NOMO-1 treated with dmso at 0.1 percent for 144 hours (cell line): ENCODE measurements around the gene ABCA12.
"Not testable (repeated sequence)": the region's sequence is repeated elsewhere in the genome, so short reads cannot be mapped to it uniquely, and the experiment has no call there.

Experiments used
- DNase-seq: peaks from one replicate; lab custom pipeline; 2025; ENCODE audit not compliant: unreplicated experiment; lab: John Stamatoyannopoulos, UW

ABCA12 gene, protein sequence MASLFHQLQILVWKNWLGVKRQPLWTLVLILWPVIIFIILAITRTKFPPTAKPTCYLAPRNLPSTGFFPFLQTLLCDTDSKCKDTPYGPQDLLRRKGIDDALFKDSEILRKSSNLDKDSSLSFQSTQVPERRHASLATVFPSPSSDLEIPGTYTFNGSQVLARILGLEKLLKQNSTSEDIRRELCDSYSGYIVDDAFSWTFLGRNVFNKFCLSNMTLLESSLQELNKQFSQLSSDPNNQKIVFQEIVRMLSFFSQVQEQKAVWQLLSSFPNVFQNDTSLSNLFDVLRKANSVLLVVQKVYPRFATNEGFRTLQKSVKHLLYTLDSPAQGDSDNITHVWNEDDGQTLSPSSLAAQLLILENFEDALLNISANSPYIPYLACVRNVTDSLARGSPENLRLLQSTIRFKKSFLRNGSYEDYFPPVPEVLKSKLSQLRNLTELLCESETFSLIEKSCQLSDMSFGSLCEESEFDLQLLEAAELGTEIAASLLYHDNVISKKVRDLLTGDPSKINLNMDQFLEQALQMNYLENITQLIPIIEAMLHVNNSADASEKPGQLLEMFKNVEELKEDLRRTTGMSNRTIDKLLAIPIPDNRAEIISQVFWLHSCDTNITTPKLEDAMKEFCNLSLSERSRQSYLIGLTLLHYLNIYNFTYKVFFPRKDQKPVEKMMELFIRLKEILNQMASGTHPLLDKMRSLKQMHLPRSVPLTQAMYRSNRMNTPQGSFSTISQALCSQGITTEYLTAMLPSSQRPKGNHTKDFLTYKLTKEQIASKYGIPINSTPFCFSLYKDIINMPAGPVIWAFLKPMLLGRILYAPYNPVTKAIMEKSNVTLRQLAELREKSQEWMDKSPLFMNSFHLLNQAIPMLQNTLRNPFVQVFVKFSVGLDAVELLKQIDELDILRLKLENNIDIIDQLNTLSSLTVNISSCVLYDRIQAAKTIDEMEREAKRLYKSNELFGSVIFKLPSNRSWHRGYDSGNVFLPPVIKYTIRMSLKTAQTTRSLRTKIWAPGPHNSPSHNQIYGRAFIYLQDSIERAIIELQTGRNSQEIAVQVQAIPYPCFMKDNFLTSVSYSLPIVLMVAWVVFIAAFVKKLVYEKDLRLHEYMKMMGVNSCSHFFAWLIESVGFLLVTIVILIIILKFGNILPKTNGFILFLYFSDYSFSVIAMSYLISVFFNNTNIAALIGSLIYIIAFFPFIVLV (N-terminal part only)

DNA sequence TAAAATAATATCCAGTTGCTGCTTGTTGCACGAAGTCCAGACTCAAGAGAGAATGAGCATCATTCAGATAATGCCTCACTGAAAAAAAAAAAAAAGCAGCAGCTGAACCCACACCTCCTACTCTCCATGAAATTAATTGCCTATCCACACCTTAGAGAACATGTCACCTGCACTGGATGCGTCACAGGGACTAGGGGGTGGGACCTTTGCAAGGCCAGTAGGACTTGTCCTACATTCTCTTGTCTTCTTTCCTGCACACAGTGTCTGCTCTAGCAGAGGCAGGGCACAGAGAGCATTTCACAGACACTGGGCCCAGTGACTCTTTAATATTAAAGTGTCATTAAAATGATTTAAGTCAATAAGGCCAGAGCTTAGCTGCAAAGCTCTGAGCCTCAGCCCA, at the start of gene ABCA12:
ABCA12 (minus strand) TSS at position 148 of the 400 bp plus-strand sequence. CDS start 418 bp downstream, outside the sequence.
- DNase-seq: no peak

DNA sequence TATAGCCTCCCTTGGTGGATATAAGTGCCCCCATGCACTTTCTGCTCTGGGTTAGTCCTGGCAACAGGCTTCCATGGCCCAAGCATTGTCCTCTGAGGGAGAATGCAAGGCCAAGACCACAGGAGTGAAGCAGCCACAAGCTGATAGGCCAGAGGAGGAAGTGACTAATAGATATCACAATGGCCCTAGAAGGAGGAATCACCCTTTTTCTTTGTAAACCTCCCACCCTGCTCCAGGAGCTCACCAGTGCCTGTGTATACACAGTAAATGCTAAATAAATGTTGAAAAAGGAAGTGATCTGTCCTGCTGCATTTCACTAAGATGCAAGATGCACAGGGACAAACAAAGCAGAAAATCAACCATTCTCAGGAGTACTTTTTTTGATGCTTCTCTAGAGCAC, 49.7 kb upstream of the ABCA12 start:
- DNase-seq: no peak

DNA sequence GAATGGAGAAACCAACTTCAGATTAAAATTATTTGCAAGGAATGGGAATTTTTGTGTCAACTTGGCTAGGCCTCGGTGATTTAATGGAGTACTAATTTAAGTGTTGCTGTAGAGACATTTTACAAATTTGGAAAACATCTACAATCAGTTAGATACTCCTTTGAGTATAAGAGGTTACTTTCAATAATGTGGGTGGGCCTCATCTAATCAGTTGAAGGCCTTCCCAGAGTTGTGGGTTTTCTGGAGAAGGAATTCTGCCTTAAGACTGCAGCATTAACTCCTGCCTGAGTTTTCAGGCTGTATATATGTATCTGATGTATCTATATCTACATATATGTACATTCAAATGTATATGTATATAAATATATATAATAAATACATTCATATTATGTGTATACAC, 47.6 kb upstream of the ABCA12 start:
- no peak for DNase-seq

DNA sequence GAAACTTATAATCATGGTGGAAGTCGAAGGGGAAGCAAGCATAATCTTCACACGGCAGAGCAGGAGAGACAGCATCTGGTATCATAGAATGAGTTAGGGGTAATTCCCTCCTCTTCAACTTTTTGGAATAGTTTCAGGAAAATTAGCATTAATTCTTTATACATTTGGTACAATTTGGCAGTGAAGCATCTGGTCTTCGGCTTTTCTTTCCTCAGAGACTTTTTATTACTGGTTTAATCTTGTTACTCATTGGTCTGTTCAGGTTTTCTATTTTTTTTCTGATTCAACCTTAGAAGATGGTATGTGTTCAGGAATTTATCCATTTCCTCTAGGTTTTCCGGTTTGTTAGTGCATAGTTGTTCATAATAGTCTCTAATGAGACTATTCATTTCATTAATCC, 39.7 kb upstream of the ABCA12 start:
- no peak for DNase-seq

DNA sequence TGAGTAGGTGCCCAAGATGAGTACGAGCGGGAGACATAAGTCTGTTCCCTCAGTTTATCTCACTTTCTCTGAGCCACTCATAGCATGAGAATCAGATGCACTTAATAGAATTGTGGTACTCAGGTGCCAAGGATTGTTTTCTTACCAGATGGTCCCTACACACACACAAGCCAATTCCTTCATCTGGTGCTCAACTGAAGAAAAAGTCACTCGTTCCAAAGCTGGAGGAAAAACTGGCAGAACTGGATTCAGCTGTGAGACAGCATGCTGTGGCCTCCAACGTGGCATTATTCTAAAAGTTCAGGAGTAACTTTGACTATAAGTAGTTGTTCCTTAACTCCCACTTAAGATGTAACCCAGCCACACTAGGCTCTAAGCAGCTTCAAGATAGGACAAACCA, 33.4 kb upstream of the ABCA12 start:
- DNase-seq: no peak

DNA sequence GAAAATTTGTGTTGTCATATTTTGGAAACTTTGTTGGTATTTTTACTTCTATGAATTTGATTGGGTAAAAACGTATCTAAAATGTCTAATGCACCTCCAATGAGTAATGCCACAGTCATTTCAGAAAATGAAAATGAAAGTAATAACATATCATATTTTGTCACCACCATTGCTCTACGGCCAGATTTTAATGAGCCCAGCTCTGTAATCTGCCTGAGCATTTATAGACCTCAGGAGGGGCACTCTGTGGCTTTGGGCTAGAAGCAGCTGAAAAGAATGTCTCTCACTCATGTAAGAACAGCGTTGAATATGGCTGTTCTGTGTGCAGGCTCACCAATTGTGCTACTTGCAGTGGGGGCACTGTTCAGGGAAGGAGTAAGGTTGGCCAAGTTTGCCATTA, 32.7 kb upstream of the ABCA12 start:
- no peak for DNase-seq

DNA sequence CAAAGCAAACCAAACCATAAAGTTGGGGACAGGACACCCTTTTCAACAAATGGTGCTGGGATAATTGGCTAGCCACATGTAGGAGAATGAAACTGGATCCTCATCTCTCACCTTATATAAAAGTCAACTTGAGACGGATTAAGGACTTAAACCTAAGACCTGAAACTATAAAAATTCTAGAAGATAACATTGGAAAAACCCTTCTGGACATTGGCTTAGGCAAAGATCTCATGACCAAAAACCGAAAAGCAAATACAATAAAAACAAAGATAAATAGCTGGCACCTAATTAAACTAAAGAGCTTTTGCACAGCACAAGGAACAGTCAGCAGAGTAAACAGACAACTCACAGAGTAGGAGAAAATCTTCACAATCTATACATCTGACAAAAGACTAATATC, 28.1 kb upstream of the ABCA12 start:
- DNase-seq: not testable (repeated sequence)

DNA sequence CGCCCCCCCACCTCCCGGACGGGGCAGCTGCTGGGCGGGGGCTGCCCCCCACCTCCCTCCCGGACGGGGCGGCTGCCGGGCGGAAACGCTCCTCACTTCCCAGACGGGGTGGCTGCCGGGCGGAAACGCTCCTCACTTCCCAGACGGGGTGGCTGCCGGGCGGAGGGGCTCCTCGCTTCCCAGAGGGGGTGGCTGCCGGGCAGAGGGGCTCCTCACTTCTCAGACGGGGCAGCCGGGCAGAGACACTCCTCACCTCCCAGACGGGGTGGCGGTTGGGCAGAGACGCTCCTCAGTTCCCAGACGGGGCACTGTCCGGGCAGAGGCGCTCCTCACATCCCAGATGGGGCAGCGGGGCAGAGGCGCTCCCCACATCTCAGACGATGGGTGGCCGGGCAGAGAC, 24.9 kb upstream of the ABCA12 start:
- DNase-seq: not testable (repeated sequence)

DNA sequence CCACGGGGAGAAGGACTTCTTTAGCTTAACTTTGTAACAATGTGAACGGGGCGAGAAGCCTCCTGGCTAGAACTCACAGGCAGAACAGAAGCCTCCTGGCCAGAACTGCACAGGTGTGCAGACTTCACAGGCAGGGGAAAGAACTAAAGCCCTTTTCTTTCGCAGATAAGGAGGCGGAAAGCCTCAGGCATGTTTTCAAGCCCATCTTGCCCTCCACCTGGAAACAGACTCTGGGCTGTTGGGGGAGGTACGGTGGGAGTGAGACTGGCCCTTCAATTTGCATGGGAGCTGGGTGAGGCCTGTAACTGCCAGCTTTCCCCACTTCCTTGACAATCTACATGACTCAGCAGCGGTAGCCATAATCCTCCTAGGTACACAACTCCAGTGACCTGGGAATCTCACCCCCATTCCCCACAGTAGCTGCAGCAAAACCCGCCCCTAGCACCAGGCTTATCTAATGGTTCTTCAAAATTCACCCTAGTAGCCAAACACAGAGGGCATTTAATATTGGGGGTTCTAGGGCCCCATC, 22.9 kb upstream of the ABCA12 start:
- DNase-seq: no peak

DNA sequence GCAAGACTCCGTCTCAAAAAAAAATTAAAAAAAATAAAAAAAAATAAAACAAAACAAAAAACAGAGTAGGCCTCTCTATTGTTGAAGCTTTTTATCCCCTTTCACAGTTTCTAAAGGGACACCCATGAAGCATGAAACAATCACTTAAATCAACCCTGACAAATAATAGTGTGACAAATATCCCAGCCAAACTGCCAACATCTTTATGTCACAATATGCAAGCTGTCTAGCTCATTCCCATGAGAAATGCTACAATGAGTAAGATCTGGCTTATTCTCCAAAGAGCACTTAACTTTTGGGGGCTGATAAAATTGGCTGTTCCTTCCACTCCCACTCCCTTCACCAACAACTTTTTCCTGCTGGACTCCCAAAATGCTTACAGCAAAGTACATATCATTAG, 21.7 kb upstream of the ABCA12 start:
- DNase-seq: no peak

DNA sequence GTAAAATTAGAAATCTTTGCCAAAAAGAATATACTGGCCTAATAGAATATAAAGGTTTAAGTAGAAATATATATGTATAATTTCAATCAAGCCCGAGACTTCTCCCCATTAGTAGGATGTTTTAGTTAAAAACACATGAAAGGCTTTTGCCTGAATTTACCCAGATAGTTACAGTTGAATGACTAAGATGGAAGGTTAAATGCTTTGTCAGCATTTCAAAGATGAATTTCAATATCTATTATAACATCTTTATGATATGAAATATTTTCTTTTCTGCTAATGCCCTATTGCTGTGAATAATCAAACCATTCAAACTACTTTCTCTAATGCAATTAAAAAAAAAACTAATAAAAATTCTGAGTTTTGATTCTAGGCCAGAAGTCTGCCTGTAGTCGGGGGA, 18.0 kb upstream of the ABCA12 start:
- no peak for DNase-seq

DNA sequence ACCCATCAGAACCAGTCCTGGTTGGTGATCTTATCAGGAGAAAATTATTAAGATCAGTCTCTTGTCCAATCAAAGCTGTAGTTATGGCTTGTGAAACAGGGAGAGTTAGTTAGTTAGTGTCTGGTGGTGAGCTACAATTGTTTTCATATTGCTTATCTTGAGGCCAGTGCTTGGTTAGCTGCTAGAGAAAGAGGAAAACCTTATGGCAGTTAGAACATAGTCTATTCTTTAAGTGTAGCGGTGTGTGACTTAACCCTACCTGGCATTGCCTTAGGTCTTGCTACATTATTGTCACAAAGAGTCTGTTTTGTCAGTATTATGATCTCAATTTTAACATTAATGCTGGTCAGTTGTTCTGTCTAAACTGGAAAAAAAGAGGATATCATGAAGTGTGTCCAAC, 11.5 kb upstream of the ABCA12 start:
- no peak for DNase-seq

DNA sequence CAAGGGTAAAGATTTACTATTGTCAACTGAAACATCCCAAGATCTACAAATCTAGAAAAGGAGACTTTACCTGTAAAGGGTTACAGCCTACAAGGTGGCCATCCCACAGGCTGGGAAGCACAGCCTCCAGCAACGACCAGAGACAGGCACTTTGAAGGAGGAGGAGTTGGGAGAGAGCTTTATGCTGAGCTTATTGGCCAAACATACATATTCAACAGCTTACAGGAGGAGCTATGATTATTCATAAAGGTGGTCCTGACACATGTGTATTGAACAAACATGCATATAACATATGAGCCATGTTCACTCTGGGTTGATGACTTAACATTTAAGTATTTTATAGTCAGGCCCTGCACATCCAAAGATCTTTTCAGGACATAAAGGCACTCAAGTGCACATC, 11.1 kb upstream of the ABCA12 start:
- no peak for DNase-seq

DNA sequence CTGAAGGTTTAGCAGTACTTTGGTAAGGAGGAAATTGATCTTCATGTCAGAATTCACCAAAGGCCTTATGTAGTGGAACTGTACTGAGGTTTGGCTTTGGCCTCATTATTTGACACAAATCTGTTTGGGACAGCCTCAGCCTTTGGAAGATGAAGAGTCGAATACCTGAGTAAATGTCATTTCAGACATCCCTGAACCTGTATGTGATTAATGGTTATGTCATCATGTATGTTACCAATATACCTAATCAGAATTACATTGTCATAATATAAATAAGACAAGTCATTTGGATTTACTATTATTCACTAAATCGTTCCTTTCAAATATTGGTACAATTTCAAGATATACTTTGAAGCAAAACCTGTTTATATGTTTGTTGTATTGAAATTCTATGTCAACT, 10.6 kb upstream of the ABCA12 start:
- DNase-seq: no peak

DNA sequence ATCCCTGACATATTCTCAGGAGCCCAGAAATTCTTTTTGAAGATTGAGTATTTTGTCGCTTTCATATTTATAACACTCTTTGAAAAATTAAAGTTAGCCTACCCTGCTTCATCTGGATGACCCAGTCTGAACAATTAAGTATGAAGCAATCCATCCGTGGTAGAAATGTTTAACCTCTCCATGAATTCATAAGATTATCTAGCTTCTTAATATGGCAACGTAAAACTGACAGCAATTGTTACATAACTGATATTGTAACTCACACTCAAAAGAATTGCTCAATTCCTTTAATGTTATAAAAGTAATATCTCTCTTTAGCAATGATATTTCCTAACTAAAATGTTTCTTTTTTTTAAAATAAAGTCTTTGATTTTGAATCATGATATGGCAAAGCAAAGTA, 7.2 kb upstream of the ABCA12 start:
- no peak for DNase-seq

DNA sequence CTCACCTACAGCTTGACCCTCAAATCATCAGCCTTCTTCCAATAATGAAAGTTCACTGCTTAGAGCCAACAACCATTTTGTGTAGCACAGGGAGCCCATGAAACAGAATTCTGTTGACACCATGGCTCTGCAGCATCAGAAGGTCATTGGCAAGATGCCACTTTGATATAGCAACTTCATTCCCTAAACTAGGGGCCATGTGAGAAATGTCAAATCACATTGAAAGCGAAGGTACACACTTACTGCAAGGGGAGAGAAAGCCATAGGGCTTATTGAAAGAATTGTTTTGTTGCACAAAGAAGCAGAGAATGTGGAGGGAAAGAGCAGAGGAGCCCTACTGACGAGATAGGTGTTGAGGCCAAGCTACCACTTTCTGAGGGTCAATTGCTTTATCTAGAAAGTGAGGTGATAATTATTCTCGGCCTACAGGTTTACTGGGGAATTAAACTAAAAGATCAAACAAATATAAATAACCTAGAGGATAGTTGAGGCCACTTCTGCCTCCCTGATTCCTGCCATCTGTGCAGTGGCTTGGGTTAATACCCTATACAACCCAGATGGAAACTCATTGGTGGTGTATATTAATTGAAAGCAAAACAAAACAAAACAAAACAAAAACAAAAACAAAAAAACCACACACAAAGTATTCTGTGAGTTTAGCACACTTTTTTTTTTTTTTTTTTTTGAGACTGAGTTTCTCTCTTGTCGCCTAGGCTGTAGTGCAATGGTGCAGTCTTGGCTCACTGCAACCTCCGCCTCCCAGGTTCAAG, 5.9 kb upstream of the ABCA12 start:
- DNase-seq: no peak

DNA sequence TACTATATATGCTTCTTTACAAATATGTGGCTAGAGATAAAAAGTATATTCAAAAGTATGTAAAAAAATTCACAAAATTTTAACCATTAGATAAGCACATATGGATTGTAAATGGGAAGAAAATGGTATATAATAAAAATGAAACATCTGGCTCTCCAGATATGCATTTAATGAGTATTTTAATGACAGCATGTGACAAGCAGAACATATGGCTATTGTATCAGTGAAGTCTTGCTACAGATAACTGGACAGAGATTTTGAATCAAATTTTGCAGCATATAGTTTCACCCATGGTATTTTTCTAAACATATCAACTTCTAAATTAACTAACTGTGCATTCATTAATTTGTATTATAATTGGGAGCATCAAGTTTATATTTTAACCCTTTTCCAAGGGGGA, 5.0 kb upstream of the ABCA12 start:
- no peak for DNase-seq

DNA sequence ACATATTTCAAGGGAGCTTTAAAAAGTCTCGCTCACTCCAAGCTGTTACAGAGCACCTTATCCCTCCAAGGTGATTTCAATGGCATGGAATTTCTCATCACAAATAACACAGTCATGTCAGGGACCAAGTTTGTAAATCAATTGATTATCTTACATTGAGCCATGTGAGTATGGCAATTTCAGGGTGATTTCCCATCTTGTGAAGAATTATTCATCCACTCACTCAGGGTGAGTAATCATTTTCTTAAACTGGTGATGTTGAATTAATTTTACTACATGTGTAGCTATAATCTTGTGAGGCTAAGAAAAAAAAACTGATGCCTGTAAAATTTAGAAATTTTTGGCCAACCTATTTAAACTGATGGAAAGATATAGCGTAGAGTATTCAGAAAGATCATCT, 3.3 kb upstream of the ABCA12 start:
- DNase-seq: no peak

DNA sequence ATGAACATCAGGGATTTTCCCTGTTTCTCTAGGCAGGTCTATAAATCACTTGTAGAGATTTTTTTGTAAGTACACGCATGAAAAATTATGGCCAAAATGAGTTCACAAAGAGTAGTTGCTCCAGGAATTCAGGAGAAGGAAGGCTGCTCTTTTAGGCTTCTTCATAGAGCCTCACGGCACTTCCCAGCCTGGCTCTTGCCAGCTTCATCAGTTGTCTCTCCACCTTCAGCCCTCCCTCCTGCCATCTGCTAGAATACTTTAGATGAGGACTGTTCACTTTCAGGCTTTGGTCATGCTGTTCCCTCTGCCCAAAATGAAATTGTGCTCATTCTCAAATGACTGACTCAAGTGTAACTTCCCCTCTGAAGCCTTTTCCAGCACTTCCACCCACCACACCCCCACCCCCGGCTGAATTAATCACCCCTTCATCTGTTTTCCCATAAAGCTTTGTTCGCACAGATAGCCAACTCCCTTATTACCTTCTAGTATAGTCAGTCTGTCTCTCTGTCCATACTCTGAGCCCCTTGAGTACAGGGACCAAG, 1.8 kb upstream of the ABCA12 start:
- DNase-seq: no peak

DNA sequence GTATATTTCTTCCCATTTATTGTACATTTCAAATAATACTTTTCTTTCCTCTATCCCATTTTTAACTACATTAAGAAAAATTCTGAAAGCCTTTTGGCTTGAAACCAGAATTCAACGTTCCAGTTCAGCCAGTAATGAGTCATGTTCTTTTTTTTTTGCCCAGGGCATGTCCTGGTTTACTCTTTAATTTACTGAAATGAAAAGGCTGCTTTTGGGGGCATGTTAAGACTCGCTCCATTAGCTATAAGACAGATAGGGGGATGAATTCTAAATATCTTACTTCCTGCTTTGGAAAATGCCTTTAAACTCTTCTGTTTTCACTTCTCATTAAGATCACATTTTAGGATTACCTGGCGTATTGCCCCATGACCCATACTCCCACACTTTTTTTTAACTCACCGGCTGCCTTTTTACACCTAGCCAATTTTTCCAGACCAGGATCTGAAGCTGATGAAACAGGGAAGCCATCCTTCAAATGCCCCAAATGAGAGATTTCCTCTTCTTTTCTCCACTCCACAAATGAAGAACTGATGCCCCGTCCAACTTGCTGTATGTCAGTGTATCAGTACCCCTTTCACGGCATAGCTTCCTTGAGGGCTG, 585 bp downstream of the ABCA12 start:
- no peak for DNase-seq
